ENCODE data around the gene IL5. TPM values are rescaled to one million over a fixed set of nuclear protein-coding genes. Genes with fewer than 3 reads are reported as not detected.
"Not testable (repeated sequence)": the region's sequence is repeated elsewhere in the genome, so short reads cannot be mapped to it uniquely, and the experiment has no call there.

IL5 gene
- total and polyA plus RNA-seq, 9 donors, result 0.45 TPM; not detected in 8

GRCh38 chr5:132559383-132560060 is 16.2 kb upstream of the IL5 start:
- DNase-seq, result no peak
- Histone ChIP-seq H3K36me3 (ENCODE audit: control insufficient read depth, insufficient read depth, low read length) (peaks cover 17% of the 10 kb centered on the region), H3K4me3 (ENCODE audit: low read length) (no peak overlapping the region), H3K27ac (ENCODE audit: low read length) (no peak overlapping the region), H3K27me3 (ENCODE audit: control insufficient read depth, insufficient read depth, low read length) (no peaks in the 10 kb centered on the region), H3K9me3 (replicated peaks; ENCODE audit: control insufficient read depth, low read depth, low read length) (peaks cover 10% of the 10 kb centered on the region), H3K4me1 (ENCODE audit: control insufficient read depth, insufficient read depth, low read length) (peaks cover 4% of the 10 kb centered on the region)
- no CpG with 5 or more reads among the region's 2 CpGs for WGBS (ENCODE audit: insufficient coverage)

- peaks cover 4% of the 10 kb centered on the region for H3K4me1 ChIP-seq (ENCODE audit: control insufficient read depth, insufficient read depth, low read length)
- H3K4me3 ChIP-seq (ENCODE audit: low read length), result peak overlapping the region; percentile 87
- H3K27ac ChIP-seq (ENCODE audit: low read length), result peak overlapping the region; percentile 97
- no peaks in the 10 kb centered on the region for H3K9me3 ChIP-seq (replicated peaks; ENCODE audit: control insufficient read depth, low read depth, low read length)
- no peaks in the 10 kb centered on the region for H3K27me3 ChIP-seq (ENCODE audit: control insufficient read depth, insufficient read depth, low read length)
- H3K36me3 ChIP-seq (ENCODE audit: control insufficient read depth, insufficient read depth, low read length), result peaks cover 6% of the 10 kb centered on the region
- peak; percentile 48 for DNase-seq
- WGBS (ENCODE audit: insufficient coverage), result 2% methylated on average over 10 of the region's 15 CpGs
Observed at GRCh38 chr5:132557478-132558172, 14.3 kb upstream of the IL5 start.

- Histone ChIP-seq H3K4me3 (ENCODE audit: low read length) (peak within 1 kb of the TSS; percentile 87), H3K27ac (ENCODE audit: low read length) (peak within 1 kb of the TSS; percentile 97), H3K36me3 (ENCODE audit: control insufficient read depth, insufficient read depth, low read length) (peaks cover 6% of the 10 kb centered on the region), H3K27me3 (ENCODE audit: control insufficient read depth, insufficient read depth, low read length) (no peaks in the 10 kb centered on the region), H3K4me1 (ENCODE audit: control insufficient read depth, insufficient read depth, low read length) (peaks cover 4% of the 10 kb centered on the region), H3K9me3 (replicated peaks; ENCODE audit: control insufficient read depth, low read depth, low read length) (no peaks in the 10 kb centered on the region)
- peak; percentile 95 for DNase-seq
- 0% methylated on average over 33 of the region's 53 CpGs for WGBS (ENCODE audit: insufficient coverage)
Observed at GRCh38 chr5:132556763-132557477, 13.6 kb upstream of the IL5 start, which contains the start of gene RAD50. TSS of gene RAD50 (plus strand) at chr5:132556977. CDS start at chr5:132557325, 348 bp downstream.

- peaks cover 4% of the 10 kb centered on the region for H3K36me3 ChIP-seq (ENCODE audit: control insufficient read depth, insufficient read depth, low read length)
- H3K27ac ChIP-seq (ENCODE audit: low read length), result peak overlapping the region; percentile 97
- H3K4me1 ChIP-seq (ENCODE audit: control insufficient read depth, insufficient read depth, low read length), result peaks cover 4% of the 10 kb centered on the region
- H3K9me3 ChIP-seq (replicated peaks; ENCODE audit: control insufficient read depth, low read depth, low read length), result no peaks in the 10 kb centered on the region
- H3K27me3 ChIP-seq (ENCODE audit: control insufficient read depth, insufficient read depth, low read length), result no peaks in the 10 kb centered on the region
- no peak for DNase-seq
- WGBS (ENCODE audit: insufficient coverage), result 17% methylated on average over 3 of the region's 15 CpGs
- H3K4me3 ChIP-seq (ENCODE audit: low read length), result peak overlapping the region; percentile 87
Observed at GRCh38 chr5:132556153-132556762, 12.9 kb upstream of the IL5 start.

GRCh38 chr5:132549576-132549975 is 6.3 kb upstream of the IL5 start:
- no peaks in the 10 kb centered on the region for H3K36me3 ChIP-seq (ENCODE audit: control insufficient read depth, insufficient read depth, low read length)
- no peaks in the 10 kb centered on the region for H3K9me3 ChIP-seq (replicated peaks; ENCODE audit: control insufficient read depth, low read depth, low read length)
- H3K4me3 ChIP-seq (ENCODE audit: low read length), result no peak overlapping the region
- no peak for DNase-seq
- H3K27ac ChIP-seq (ENCODE audit: low read length), result no peak overlapping the region
- no CpG with 5 or more reads among the region's 2 CpGs for WGBS (ENCODE audit: insufficient coverage)
- peaks cover 2% of the 10 kb centered on the region for H3K27me3 ChIP-seq (ENCODE audit: control insufficient read depth, insufficient read depth, low read length)
- H3K4me1 ChIP-seq (ENCODE audit: control insufficient read depth, insufficient read depth, low read length), result no peaks in the 10 kb centered on the region

DNA sequence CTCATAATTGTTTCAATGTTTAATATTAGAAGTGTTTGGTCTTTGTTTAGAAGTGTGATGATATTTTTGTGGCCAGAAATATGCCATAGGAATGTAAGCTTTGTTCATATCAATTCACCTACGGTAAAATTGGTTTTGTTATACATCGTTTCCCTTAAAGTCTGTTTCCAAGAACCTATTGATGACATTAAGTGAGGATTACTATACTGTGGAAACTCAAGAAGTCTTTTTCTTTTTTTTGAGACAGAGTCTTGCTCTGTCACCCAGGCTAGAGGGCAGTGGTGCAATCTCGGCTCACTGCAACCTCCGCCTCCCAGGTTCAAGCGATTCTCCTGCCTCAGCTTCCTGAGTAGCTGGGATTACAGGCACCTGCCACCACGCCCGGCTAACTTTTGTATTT is 5.5 kb upstream of the IL5 start:
- H3K9me3 ChIP-seq (replicated peaks; ENCODE audit: control insufficient read depth, low read depth, low read length); H3K4me1 ChIP-seq (ENCODE audit: control insufficient read depth, insufficient read depth, low read length); DNase-seq; H3K36me3 ChIP-seq (ENCODE audit: control insufficient read depth, insufficient read depth, low read length); H3K27me3 ChIP-seq (ENCODE audit: control insufficient read depth, insufficient read depth, low read length); H3K4me3 ChIP-seq (ENCODE audit: low read length); H3K27ac ChIP-seq (ENCODE audit: low read length): not testable (repeated sequence)
- 95% methylated on average over 3 of the region's 7 CpGs for WGBS (ENCODE audit: insufficient coverage)

- no peaks in the 10 kb centered on the region for H3K4me1 ChIP-seq (ENCODE audit: control insufficient read depth, insufficient read depth, low read length)
- H3K36me3 ChIP-seq (ENCODE audit: control insufficient read depth, insufficient read depth, low read length), result no peaks in the 10 kb centered on the region
- no peak overlapping the region for H3K27ac ChIP-seq (ENCODE audit: low read length)
- H3K9me3 ChIP-seq (replicated peaks; ENCODE audit: control insufficient read depth, low read depth, low read length), result no peaks in the 10 kb centered on the region
- WGBS (ENCODE audit: insufficient coverage), result 83% methylated on average over 1 of the region's 2 CpGs
- no peak overlapping the region for H3K4me3 ChIP-seq (ENCODE audit: low read length)
- DNase-seq, result no peak
- peaks cover 2% of the 10 kb centered on the region for H3K27me3 ChIP-seq (ENCODE audit: control insufficient read depth, insufficient read depth, low read length)
Observed at GRCh38 chr5:132547269-132547668, 3.9 kb upstream of the IL5 start.

DNA sequence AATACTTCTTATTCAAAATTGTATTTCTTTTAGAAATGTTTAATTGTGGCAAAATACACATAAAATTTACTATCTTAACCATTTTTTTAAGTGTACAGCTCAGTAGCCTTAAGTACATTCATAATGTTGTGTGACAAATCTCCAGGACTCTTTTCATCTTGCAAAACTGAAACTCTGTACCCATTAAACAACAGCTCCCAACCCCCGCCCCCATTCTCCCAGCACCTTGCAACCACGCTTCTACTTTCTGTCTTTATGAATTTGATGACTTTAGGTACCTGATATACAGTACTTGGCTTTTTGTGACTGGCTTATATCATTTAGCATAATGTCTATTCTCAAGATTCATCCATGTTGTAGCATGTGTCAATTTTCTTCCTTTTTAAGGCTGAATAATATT is 2.8 kb upstream of the IL5 start:
- WGBS (ENCODE audit: insufficient coverage), result no CpG with 5 or more reads among the region's 2 CpGs
- H3K9me3 ChIP-seq (replicated peaks; ENCODE audit: control insufficient read depth, low read depth, low read length), result no peaks in the 10 kb centered on the region
- H3K36me3 ChIP-seq (ENCODE audit: control insufficient read depth, insufficient read depth, low read length), result no peaks in the 10 kb centered on the region
- peaks cover 2% of the 10 kb centered on the region for H3K27me3 ChIP-seq (ENCODE audit: control insufficient read depth, insufficient read depth, low read length)
- no peak for DNase-seq
- H3K4me1 ChIP-seq (ENCODE audit: control insufficient read depth, insufficient read depth, low read length), result no peaks in the 10 kb centered on the region
- no peak overlapping the region for H3K4me3 ChIP-seq (ENCODE audit: low read length)
- no peak overlapping the region for H3K27ac ChIP-seq (ENCODE audit: low read length)

- DNase-seq, result no peak
- Histone ChIP-seq H3K36me3 (ENCODE audit: control insufficient read depth, insufficient read depth, low read length) (no peaks in the 10 kb centered on the region), H3K27ac (ENCODE audit: low read length) (no peak overlapping the region), H3K27me3 (ENCODE audit: control insufficient read depth, insufficient read depth, low read length) (peaks cover 2% of the 10 kb centered on the region), H3K4me3 (ENCODE audit: low read length) (no peak overlapping the region), H3K9me3 (replicated peaks; ENCODE audit: control insufficient read depth, low read depth, low read length) (no peaks in the 10 kb centered on the region), H3K4me1 (ENCODE audit: control insufficient read depth, insufficient read depth, low read length) (no peaks in the 10 kb centered on the region)
- WGBS (ENCODE audit: insufficient coverage), result 100% methylated on average over 2 of the region's 4 CpGs
Observed at GRCh38 chr5:132540764-132541163, 2.6 kb downstream of the IL5 start.

DNA sequence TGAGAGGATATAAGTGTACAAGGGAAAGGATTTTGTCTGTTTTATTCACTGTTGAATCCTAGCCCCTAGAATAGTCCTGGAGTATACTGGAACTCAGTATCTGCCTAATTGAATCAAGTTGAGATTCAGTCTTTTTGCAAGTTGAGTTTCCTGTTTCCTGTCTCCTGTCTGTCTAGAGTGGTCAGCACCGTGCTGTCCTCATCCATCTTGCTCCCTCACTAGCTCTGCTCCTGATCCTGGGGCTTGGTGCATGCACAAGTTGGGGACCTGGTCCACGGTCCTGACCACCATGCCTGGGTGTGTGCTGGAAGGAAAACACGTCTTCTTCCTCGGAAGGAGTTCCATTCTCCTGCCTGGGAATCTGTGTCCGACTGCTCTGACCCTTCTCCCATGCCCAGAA is 3.2 kb downstream of the IL5 start:
- H3K4me3 ChIP-seq (ENCODE audit: low read length), result no peak overlapping the region
- H3K27ac ChIP-seq (ENCODE audit: low read length), result no peak overlapping the region
- H3K27me3 ChIP-seq (ENCODE audit: control insufficient read depth, insufficient read depth, low read length), result no peaks in the 10 kb centered on the region
- H3K36me3 ChIP-seq (ENCODE audit: control insufficient read depth, insufficient read depth, low read length), result no peaks in the 10 kb centered on the region
- no peaks in the 10 kb centered on the region for H3K9me3 ChIP-seq (replicated peaks; ENCODE audit: control insufficient read depth, low read depth, low read length)
- WGBS (ENCODE audit: insufficient coverage), result 88% methylated on average over 4 of the region's 5 CpGs
- H3K4me1 ChIP-seq (ENCODE audit: control insufficient read depth, insufficient read depth, low read length), result no peaks in the 10 kb centered on the region
- DNase-seq, result no peak
